HG02571 (cell line): Measurements from ENCODE around the gene ADARB2.

Source experiments
- ATAC-seq: cut with Tn5 transposase; IDR thresholded peaks from one replicate; pipeline ENCODE4 v1.9.1; 2021; ENCODE audit warnings: mild to moderate bottlenecking, moderate library complexity; ENCODE audit not compliant: unreplicated experiment

ADARB2 gene

GRCh38 chr10:1216574-1217236 lies 520.6 kb downstream of the ADARB2 start:
- no peak for ATAC-seq

GRCh38 chr10:1215862-1216573 lies 521.3 kb downstream of the ADARB2 start:
- no peak for ATAC-seq

GRCh38 chr10:1214882-1215540 lies 522.3 kb downstream of the ADARB2 start:
- no peak for ATAC-seq

- no peak for ATAC-seq
Observed at GRCh38 chr10:1214071-1214675, 523.2 kb downstream of the ADARB2 start.

- no peak for ATAC-seq
Observed at GRCh38 chr10:1213252-1214070, 523.9 kb downstream of the ADARB2 start.

GRCh38 chr10:1212571-1213141 lies 524.7 kb downstream of the ADARB2 start:
- ATAC-seq, result no peak

- ATAC-seq, result no peak
Observed at GRCh38 chr10:1211844-1212570, 525.3 kb downstream of the ADARB2 start.

GRCh38 chr10:1210667-1211066 lies 526.7 kb downstream of the ADARB2 start:
- ATAC-seq, result no peak

GRCh38 chr10:1209355-1209979 lies 527.9 kb downstream of the ADARB2 start:
- ATAC-seq, result no peak

GRCh38 chr10:1208366-1209311 lies 528.7 kb downstream of the ADARB2 start:
- no peak for ATAC-seq

GRCh38 chr10:1206601-1207000 lies 530.7 kb downstream of the ADARB2 start:
- no peak for ATAC-seq

GRCh38 chr10:1206101-1206500 lies 531.2 kb downstream of the ADARB2 start:
- no peak for ATAC-seq

GRCh38 chr10:1205450-1206030 lies 531.8 kb downstream of the ADARB2 start:
- ATAC-seq, result no peak

- ATAC-seq, result no peak
Observed at GRCh38 chr10:1204434-1205326, 532.6 kb downstream of the ADARB2 start.

- no peak for ATAC-seq
Observed at GRCh38 chr10:1203704-1204103, 533.6 kb downstream of the ADARB2 start.

GRCh38 chr10:1203216-1203615 lies 534.1 kb downstream of the ADARB2 start:
- no peak for ATAC-seq

- no peak for ATAC-seq
Observed at GRCh38 chr10:1202343-1202742, 535.0 kb downstream of the ADARB2 start.
